Suprapubic skin (tissue), 4 donors: Measurements from ENCODE around the gene ZNF610. TPM values are rescaled to one million over a fixed set of nuclear protein-coding genes. Genes with fewer than 3 reads are reported as not detected.

Source experiments
- DNase-seq, 2 donors: peaks; one replicate each; pipeline ENCODE4 v3.0.0-alpha.2; 2019; ENCODE audit warnings: low spot score in 2 of 2
- H3K27ac ChIP-seq: fragments of 200-600 bp; sonication (generic); one replicate; pipeline ENCODE4 v1.5.1; 2019
- H3K27me3 ChIP-seq: fragments of 200-600 bp; sonication (generic); one replicate; pipeline ENCODE4 v1.5.1; 2019
- H3K36me3 ChIP-seq: fragments of 200-600 bp; sonication (generic); one replicate; pipeline ENCODE4 v1.5.1; 2019
- H3K4me1 ChIP-seq: fragments of 200-600 bp; sonication (generic); one replicate; pipeline ENCODE4 v1.5.1; 2019
- H3K4me3 ChIP-seq: fragments of 200-600 bp; sonication (generic); one replicate; pipeline ENCODE4 v1.5.1; 2019; ENCODE audit warnings: mild to moderate bottlenecking
- H3K9me3 ChIP-seq: fragments of 200-600 bp; sonication (generic); one replicate; pipeline ENCODE4 v1.5.1; 2019
- CTCF ChIP-seq, 2 donors: fragments of 200-600 bp in 1 of 2; fragments of 450-650 bp in 1 of 2; sonication (generic) in 1 of 2; IDR thresholded peaks; one replicate each; pipeline ENCODE4 v1.5.1; 2016 to 2019; ENCODE audit warnings: antibody characterized with exemption in 2 of 2, mild to moderate bottlenecking in 1 of 2, moderate library complexity in 1 of 2
- EP300 ChIP-seq: sonication (generic); formaldehyde crosslinking; IDR thresholded peaks from one replicate; pipeline ENCODE4 v1.6.1; 2017; ENCODE audit warnings: antibody characterized with exemption
- POLR2A ChIP-seq, 2 donors: fragments of 450-650 bp; IDR thresholded peaks; one replicate each; pipeline ENCODE4 v1.6.1; 2017; ENCODE audit warnings: antibody characterized with exemption in 2 of 2, mild to moderate bottlenecking in 2 of 2, moderate library complexity in 2 of 2
- POLR2AphosphoS5 ChIP-seq, 3 donors: sonication (generic); formaldehyde crosslinking; IDR thresholded peaks; one replicate each; pipeline ENCODE4 v1.6.1; 2017; ENCODE audit warnings: antibody characterized with exemption in 3 of 3
- WGBS: methylation state at CpG from one replicate; pipeline ENCODE4 v1.1.5; 2018; 5-methylcytosine and 5-hydroxymethylcytosine counted together
- total RNA-seq, 4 donors: library from RNA; depleted of rRNA; stranded (reverse); fragments of >200 nt; gene quantifications; one replicate each; pipeline ENCODE4 v1.1.0, GENCODE V29; 2016

The ZNF610 gene
- total RNA-seq, 4 donors from 2014 or later: 1.0 to 5.3 (median 1.2) TPM

GRCh38 chr19:52296773-52297600 is 39.1 kb upstream of the ZNF610 start, which contains the start of gene ZNF480:
TSS of gene ZNF480 (plus strand) at chr19:52297169. CDS start at chr19:52300413, 3,244 bp downstream.
- peak within 1 kb of the TSS; percentile 95 for H3K27ac ChIP-seq
- WGBS: 2% methylated on average over 30 of the region's 75 CpGs
- H3K4me1 ChIP-seq: peaks cover 19% of the 10 kb centered on the region
- peak; percentile 90 to 93 for DNase-seq
- TF ChIP-seq POLR2AphosphoS5 (IDR thresholded peaks at IDR 0.05) (peak in 2 of 3 donors; percentile 26 to 39), CTCF (IDR thresholded peaks at IDR 0.05) (no peak), EP300 (no peak), POLR2A (IDR thresholded peaks at IDR 0.05) (peak; percentile 32 to 37)
- H3K27me3 ChIP-seq: no peaks in the 10 kb centered on the region
- H3K4me3 ChIP-seq: peak within 1 kb of the TSS; percentile 82
- peaks cover 1% of the 10 kb centered on the region for H3K9me3 ChIP-seq
- peaks cover 34% of the 10 kb centered on the region for H3K36me3 ChIP-seq

- Histone ChIP-seq H3K27me3 (no peaks in the 10 kb centered on the region), H3K36me3 (peaks cover 38% of the 10 kb centered on the region), H3K9me3 (no peaks in the 10 kb centered on the region), H3K4me1 (peaks cover 19% of the 10 kb centered on the region), H3K27ac (peak overlapping the region; percentile 95), H3K4me3 (peak overlapping the region; percentile 82)
- TF ChIP-seq CTCF (IDR thresholded peaks at IDR 0.05) (no peak), POLR2AphosphoS5 (IDR thresholded peaks at IDR 0.05) (no peak), EP300 (no peak), POLR2A (IDR thresholded peaks at IDR 0.05) (no peak)
- WGBS: 13% methylated on average over 18 of the region's 18 CpGs
- no peak for DNase-seq
Observed at GRCh38 chr19:52297601-52298364, 38.3 kb upstream of the ZNF610 start.

GRCh38 chr19:52307275-52307674 is 28.8 kb upstream of the ZNF610 start:
- no peaks in the 10 kb centered on the region for H3K4me1 ChIP-seq
- no peak overlapping the region for H3K27ac ChIP-seq
- TF ChIP-seq POLR2A (IDR thresholded peaks at IDR 0.05) (no peak), CTCF (IDR thresholded peaks at IDR 0.05) (no peak), POLR2AphosphoS5 (IDR thresholded peaks at IDR 0.05) (no peak), EP300 (no peak)
- 97% methylated on average over 10 of the region's 10 CpGs for WGBS
- H3K27me3 ChIP-seq: no peaks in the 10 kb centered on the region
- peaks cover 94% of the 10 kb centered on the region for H3K36me3 ChIP-seq
- H3K4me3 ChIP-seq: no peak overlapping the region
- H3K9me3 ChIP-seq: peaks cover 49% of the 10 kb centered on the region
- no peak for DNase-seq

GRCh38 chr19:52322429-52322828 is 13.6 kb upstream of the ZNF610 start:
- H3K4me1 ChIP-seq: no peaks in the 10 kb centered on the region
- no peaks in the 10 kb centered on the region for H3K27me3 ChIP-seq
- H3K4me3 ChIP-seq: no peak overlapping the region
- no peak overlapping the region for H3K27ac ChIP-seq
- 97% methylated on average over 6 of the region's 6 CpGs for WGBS
- no peak for TF ChIP-seq EP300
- TF ChIP-seq POLR2AphosphoS5 (IDR thresholded peaks at IDR 0.05): no peak
- DNase-seq: no peak
- peaks cover 56% of the 10 kb centered on the region for H3K36me3 ChIP-seq
- H3K9me3 ChIP-seq: peaks cover 71% of the 10 kb centered on the region

- no peak for TF ChIP-seq EP300
- no peak for TF ChIP-seq CTCF (IDR thresholded peaks at IDR 0.05)
- TF ChIP-seq POLR2AphosphoS5 (IDR thresholded peaks at IDR 0.05): no peak
- TF ChIP-seq POLR2A (IDR thresholded peaks at IDR 0.05): no peak
- H3K27ac ChIP-seq: no peak overlapping the region
- no peaks in the 10 kb centered on the region for H3K27me3 ChIP-seq
- H3K9me3 ChIP-seq: peaks cover 34% of the 10 kb centered on the region
- H3K4me3 ChIP-seq: no peak overlapping the region
- DNase-seq: no peak
- WGBS: 96% methylated on average over 10 of the region's 10 CpGs
- no peaks in the 10 kb centered on the region for H3K36me3 ChIP-seq
- peaks cover 3% of the 10 kb centered on the region for H3K4me1 ChIP-seq
Observed at GRCh38 chr19:52331757-52332156, 4.3 kb upstream of the ZNF610 start.
